Liver (tissue), 9 donors: ENCODE data around the gene PRR5L. TPM values are rescaled to one million over a fixed set of nuclear protein-coding genes. Genes with fewer than 3 reads are reported as not detected.

Source experiments
- DNase-seq: peaks from one replicate; pipeline ENCODE4 v3.0.0-alpha.2; 2017; ENCODE audit warnings: low spot score
- H3K27ac ChIP-seq, 2 donors: one replicate each; pipeline ENCODE4 v1.7.0; 2013; ENCODE audit warnings: inconsistent platforms in 2 of 2, low read length in 2 of 2, control low read depth in 1 of 2, low read depth in 1 of 2, mild to moderate bottlenecking in 1 of 2
- H3K27me3 ChIP-seq, 4 donors: one replicate each; pipeline versions ENCODE4 v1.6.1 to v1.7.0; 2013; ENCODE audit warnings: low read length in 3 of 4, inconsistent platforms in 1 of 4, mild to moderate bottlenecking in 1 of 4, moderate library complexity in 1 of 4; ENCODE audit not compliant: control insufficient read depth in 4 of 4, insufficient read depth in 4 of 4
- H3K36me3 ChIP-seq, 4 donors: one replicate each; pipeline versions ENCODE4 v1.6.1 to v1.7.0; 2013; ENCODE audit warnings: low read length in 3 of 4, mild to moderate bottlenecking in 3 of 4, low read depth in 1 of 4, moderate library complexity in 1 of 4; ENCODE audit not compliant: control insufficient read depth in 4 of 4, insufficient read depth in 3 of 4
- H3K4me1 ChIP-seq, 4 donors: one replicate each; pipeline versions ENCODE4 v1.6.1 to v1.7.0; 2013; ENCODE audit warnings: low read length in 3 of 4, mild to moderate bottlenecking in 3 of 4, moderate library complexity in 1 of 4; ENCODE audit not compliant: control insufficient read depth in 4 of 4, insufficient read depth in 4 of 4
- H3K4me3 ChIP-seq, 3 donors: one replicate each; pipeline versions ENCODE4 v1.6.1 to v1.7.0; 2013; ENCODE audit warnings: low read length in 3 of 3, control low read depth in 1 of 3, low read depth in 1 of 3, mild to moderate bottlenecking in 1 of 3
- H3K9ac ChIP-seq, 2 donors: one replicate each; pipeline ENCODE4 v1.7.0; 2013; ENCODE audit warnings: low read length in 2 of 2, mild to moderate bottlenecking in 2 of 2, moderate library complexity in 2 of 2, control low read depth in 1 of 2, low read depth in 1 of 2
- H3K9me3 ChIP-seq, 4 donors: one replicate each; pipeline versions ENCODE4 v1.6.1 to v1.7.0; 2013; ENCODE audit warnings: low read length in 3 of 4; ENCODE audit not compliant: control insufficient read depth in 4 of 4
- ATF3 ChIP-seq: IDR thresholded peaks from 2 replicates; pipeline ENCODE4 v1.6.1; 2016; ENCODE audit warnings: antibody characterized with exemption
- CTCF ChIP-seq: fragments of 150-350 bp; IDR thresholded peaks from 2 replicates; pipeline ENCODE4 v1.5.1; 2017; ENCODE audit warnings: improper control_type of control experiment, low read depth, low read length; ENCODE audit not compliant: missing input control
- EGR1 ChIP-seq, 2 donors: IDR thresholded peaks; 2 replicates each; pipeline ENCODE4 v1.6.1; 2016 to 2018; ENCODE audit warnings: antibody characterized with exemption in 2 of 2, low read depth in 2 of 2
- FOXA1 ChIP-seq: IDR thresholded peaks from 2 replicates; pipeline ENCODE4 v1.6.1; 2016; ENCODE audit warnings: antibody characterized with exemption
- FOXA2 ChIP-seq: IDR thresholded peaks from 2 replicates; pipeline ENCODE4 v1.6.1; 2016; ENCODE audit warnings: antibody characterized with exemption
- GABPA ChIP-seq, 2 donors: IDR thresholded peaks in 1 of 2; conservative IDR thresholded peaks in 1 of 2; 2 replicates each; pipeline ENCODE4 v1.6.1; 2016; ENCODE audit warnings: antibody characterized with exemption in 2 of 2, mild to moderate bottlenecking in 1 of 2, moderate library complexity in 1 of 2
- HNF4A ChIP-seq, 2 donors: conservative IDR thresholded peaks; 2 replicates each; pipeline ENCODE4 v1.6.1; 2016; ENCODE audit warnings: antibody characterized with exemption in 2 of 2, mild to moderate bottlenecking in 2 of 2
- HNF4G ChIP-seq: IDR thresholded peaks from 2 replicates; pipeline ENCODE4 v1.6.1; 2016; ENCODE audit warnings: antibody characterized with exemption
- JUND ChIP-seq, 2 donors: IDR thresholded peaks; 2 replicates each; pipeline ENCODE4 v1.6.1; 2016; ENCODE audit warnings: antibody characterized with exemption in 2 of 2
- MAX ChIP-seq: IDR thresholded peaks from 2 replicates; pipeline ENCODE4 v1.6.1; 2016; ENCODE audit warnings: antibody characterized with exemption
- NR2F2 ChIP-seq: IDR thresholded peaks from 2 replicates; pipeline ENCODE4 v1.6.1; 2016; ENCODE audit warnings: antibody characterized with exemption
- RAD21 ChIP-seq, 2 donors: IDR thresholded peaks; 2 replicates each; pipeline ENCODE4 v1.6.1; 2016; ENCODE audit warnings: antibody characterized with exemption in 2 of 2, mild to moderate bottlenecking in 2 of 2
- REST ChIP-seq: IDR thresholded peaks from 2 replicates; pipeline ENCODE4 v1.6.1; 2016; ENCODE audit warnings: antibody characterized with exemption, mild to moderate bottlenecking
- RXRA ChIP-seq, 2 donors: IDR thresholded peaks; 2 replicates each; pipeline ENCODE4 v1.6.1; 2017 to 2018; ENCODE audit warnings: antibody characterized with exemption in 2 of 2, mild to moderate bottlenecking in 1 of 2
- SP1 ChIP-seq: IDR thresholded peaks from 2 replicates; pipeline ENCODE4 v1.6.1; 2018; ENCODE audit warnings: antibody characterized with exemption, mild to moderate bottlenecking
- YY1 ChIP-seq: IDR thresholded peaks from 2 replicates; pipeline ENCODE4 v1.6.1; 2016; ENCODE audit warnings: antibody characterized with exemption, mild to moderate bottlenecking
- ZBTB33 ChIP-seq: IDR thresholded peaks from 2 replicates; pipeline ENCODE4 v1.6.1; 2016; ENCODE audit warnings: antibody characterized with exemption
- WGBS: extraction: QIAGEN DNeasy Blood & Tissue Kit; methylation state at CpG from one replicate; pipeline ENCODE4 v1.1.7; 2013; 5-methylcytosine and 5-hydroxymethylcytosine counted together
- polyA plus RNA-seq, 2 donors: library from polyadenylated mRNA; stranded (reverse) in 1 of 2; unstranded in 1 of 2; fragments of 200-250 nt in 1 of 2; fragments of >200 nt in 1 of 2; fragmentation: Nextera tagmentation in 1 of 2; extraction: Ambion mirVana in 1 of 2; gene quantifications; one replicate each; pipeline versions ENCODE4 v1.2.1 to v1.2.3, GENCODE V29; 2013 to 2015
- total RNA-seq, 2 donors: library from RNA; depleted of rRNA; stranded (reverse); fragments of >200 nt; gene quantifications; one replicate each; pipeline ENCODE4 v1.2.3, GENCODE V29; 2014
- donor health status: healthy.
- donor health status: healthy.
- donor health status: healthy.
- donor health status: healthy.
- donor health status: healthy.

Gene PRR5L
- total and polyA plus RNA-seq, 4 donors, result 1.2 to 8.5 (median 4.5) TPM

- 76% methylated on average over 2 of the region's 2 CpGs for WGBS
- H3K4me1 ChIP-seq, result peaks cover 0 to 6% (median 2%) of the 10 kb centered on the region in 4 donors
- no peaks in the 10 kb centered on the region for H3K9me3 ChIP-seq
- no peak for TF ChIP-seq CTCF
- no peak for TF ChIP-seq MAX
- no peak for TF ChIP-seq FOXA2
- TF ChIP-seq SP1, result no peak
- TF ChIP-seq ATF3, result no peak
- no peak for TF ChIP-seq JUND (IDR thresholded peaks at IDR 0.05)
- no peak for TF ChIP-seq NR2F2
- TF ChIP-seq HNF4G, result no peak
- TF ChIP-seq EGR1 (IDR thresholded peaks at IDR 0.05; ENCODE audit: low read depth in 2 of 2), result no peak
- no peak overlapping the region for H3K27ac ChIP-seq
- H3K4me3 ChIP-seq, result no peak overlapping the region
- H3K27me3 ChIP-seq, result no peaks in the 10 kb centered on the region
- H3K36me3 ChIP-seq, result no peaks in the 10 kb centered on the region
- H3K9ac ChIP-seq, result no peak overlapping the region
- no peak for DNase-seq
Measured at GRCh38 chr11:36447514-36447913, 151.4 kb downstream of the PRR5L start.

- 83% methylated on average over 8 of the region's 8 CpGs for WGBS
- H3K27ac ChIP-seq, result no peak overlapping the region
- no peak for TF ChIP-seq REST
- TF ChIP-seq SP1, result no peak
- TF ChIP-seq GABPA (IDR thresholded peaks at IDR 0.05 in 1 of 2, conservative IDR thresholded peaks at IDR 0.05 in 1 of 2), result no peak
- TF ChIP-seq RXRA (IDR thresholded peaks at IDR 0.05), result no peak
- TF ChIP-seq FOXA2, result no peak
- TF ChIP-seq HNF4G, result no peak
- no peak for TF ChIP-seq MAX
- no peak for TF ChIP-seq EGR1 (IDR thresholded peaks at IDR 0.05; ENCODE audit: low read depth in 2 of 2)
- no peak for TF ChIP-seq JUND (IDR thresholded peaks at IDR 0.05)
- TF ChIP-seq FOXA1, result no peak
- TF ChIP-seq RAD21 (IDR thresholded peaks at IDR 0.05), result no peak
- TF ChIP-seq ZBTB33, result no peak
- no peak for TF ChIP-seq ATF3
- no peak for TF ChIP-seq HNF4A (conservative IDR thresholded peaks at IDR 0.05)
- no peak for TF ChIP-seq YY1
- H3K9me3 ChIP-seq, result no peaks in the 10 kb centered on the region
- no peak overlapping the region for H3K4me3 ChIP-seq
- no peaks in the 10 kb centered on the region for H3K36me3 ChIP-seq
- no peak overlapping the region for H3K9ac ChIP-seq
- no peaks in the 10 kb centered on the region for H3K27me3 ChIP-seq
- no peak for DNase-seq
- H3K4me1 ChIP-seq, result peaks cover 0 to 6% (median 2%) of the 10 kb centered on the region in 4 donors
Measured at GRCh38 chr11:36447947-36448346, 151.9 kb downstream of the PRR5L start.
